Psoas muscle (tissue), 8 donors: ENCODE measurements around the gene TRIP6. TPM values are rescaled to one million over a fixed set of nuclear protein-coding genes. Genes with fewer than 3 reads are reported as not detected.
"Not testable (repeated sequence)": the region's sequence is repeated elsewhere in the genome, so short reads cannot be mapped to it uniquely, and the experiment has no call there.

Experiments
- ATAC-seq, 4 donors: fragments of 200-7000 bp; cut with Tn5 transposase; one replicate each; pipeline ENCODE4 v1.9.1; 2020; ENCODE audit warnings: moderate library complexity in 3 of 4, mild to moderate bottlenecking in 2 of 4
- DNase-seq, 2 donors: peaks; one replicate each; pipeline ENCODE4 v3.0.0-alpha.2; 2020
- H3K27ac ChIP-seq: fragments of 200-600 bp; one replicate; pipeline ENCODE4 v1.8.0; 2022
- H3K27me3 ChIP-seq, 3 donors: fragments of 200-600 bp in 1 of 3; one replicate each; pipeline versions ENCODE4 v1.6.1 to v1.8.0; 2013 to 2022; ENCODE audit warnings: low read length in 2 of 3, mild to moderate bottlenecking in 2 of 3, moderate library complexity in 1 of 3; ENCODE audit not compliant: insufficient read depth in 3 of 3
- H3K36me3 ChIP-seq, 2 donors: fragments of 200-600 bp in 1 of 2; one replicate each; pipeline versions ENCODE4 v1.6.1 to v1.8.0; 2013 to 2022; ENCODE audit warnings: low read depth in 1 of 2, mild to moderate bottlenecking in 1 of 2, moderate library complexity in 1 of 2; ENCODE audit not compliant: insufficient read depth in 1 of 2
- H3K4me1 ChIP-seq: fragments of 200-600 bp; one replicate; pipeline ENCODE4 v1.8.0; 2022
- H3K4me3 ChIP-seq: fragments of 200-600 bp; one replicate; pipeline ENCODE4 v1.8.0; 2022; ENCODE audit warnings: mild to moderate bottlenecking
- H3K9me3 ChIP-seq: fragments of 200-600 bp; one replicate; pipeline ENCODE4 v1.8.0; 2022
- WGBS, 3 donors: extraction: QIAGEN DNeasy Blood & Tissue Kit; methylation state at CpG; one replicate each; pipeline versions ENCODE4 v1.1.6 to v1.1.7; 2013; 5-methylcytosine and 5-hydroxymethylcytosine counted together
- intact Hi-C, 2 donors: fragments of 100-400 bp; cut with DNase I; formaldehyde crosslinking; loops; one replicate each; pipeline versions ENCODE4 v1.11.0 to v1.14.2; 2022
- polyA plus RNA-seq, 3 donors: library from polyadenylated mRNA; stranded (reverse); fragments of 200-250 nt; gene quantifications; one replicate each; pipeline ENCODE4 v1.2.3, GENCODE V29; 2013
- total RNA-seq, 4 donors: library from RNA; stranded (reverse); fragmentation: NEBNext Ultra II Directional in 2 of 4; extraction: Animal tissue kit (Norgen Biotek cat#: 25700) in 2 of 4; gene quantifications; one replicate each; pipeline versions ENCODE4 v1.2.1 to v1.2.4, GENCODE V29; 2021 to 2023
- TF ChIP-seq, protein P1 (sequence below): fragments of 200-600 bp; IDR thresholded peaks from one replicate; pipeline ENCODE4 v1.8.0; 2022; ENCODE audit warnings: antibody characterized with exemption
- donor health status: healthy with polysubstance abuse.
- donor health status: DM: no; HTN: no; CAD: no; lungs with moderate emphysema.
- donor health status: Bipolar disorder and iron deficiency.
- donor health status: healthy.
- donor health status: DM: yes; HTN: yes; CAD: no.
- donor health status: DM: no; HTN: no; CAD: no.
- donor health status: DM: no; HTN: no; CAD: no.
- donor health status: DM: yes; HTN: yes; CAD: no.

Gene TRIP6
- total and polyA plus RNA-seq, 7 donors = 4.3 to 8.8 (median 6.2) TPM

DNA sequence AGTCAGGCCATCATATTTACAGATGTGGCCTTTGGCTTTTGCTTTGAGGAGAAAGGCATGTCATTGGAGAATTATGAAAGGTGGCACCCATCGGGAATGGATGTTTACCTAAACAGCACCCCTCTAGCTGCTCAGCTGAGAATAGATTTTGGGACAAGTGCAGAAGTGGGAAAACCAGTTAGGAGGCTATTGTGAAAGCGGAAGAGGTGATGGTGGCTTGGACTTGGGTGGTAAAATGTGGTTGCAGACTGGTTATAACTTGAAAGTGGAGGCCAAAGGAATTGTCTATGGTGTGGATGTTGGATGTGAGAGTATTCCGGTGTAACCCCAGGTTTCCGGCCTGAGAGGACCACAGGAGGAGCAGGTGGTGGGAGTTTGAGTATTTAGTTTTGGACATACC, 19.8 kb upstream of the TRIP6 start:
- TF ChIP-seq, protein P1, sequence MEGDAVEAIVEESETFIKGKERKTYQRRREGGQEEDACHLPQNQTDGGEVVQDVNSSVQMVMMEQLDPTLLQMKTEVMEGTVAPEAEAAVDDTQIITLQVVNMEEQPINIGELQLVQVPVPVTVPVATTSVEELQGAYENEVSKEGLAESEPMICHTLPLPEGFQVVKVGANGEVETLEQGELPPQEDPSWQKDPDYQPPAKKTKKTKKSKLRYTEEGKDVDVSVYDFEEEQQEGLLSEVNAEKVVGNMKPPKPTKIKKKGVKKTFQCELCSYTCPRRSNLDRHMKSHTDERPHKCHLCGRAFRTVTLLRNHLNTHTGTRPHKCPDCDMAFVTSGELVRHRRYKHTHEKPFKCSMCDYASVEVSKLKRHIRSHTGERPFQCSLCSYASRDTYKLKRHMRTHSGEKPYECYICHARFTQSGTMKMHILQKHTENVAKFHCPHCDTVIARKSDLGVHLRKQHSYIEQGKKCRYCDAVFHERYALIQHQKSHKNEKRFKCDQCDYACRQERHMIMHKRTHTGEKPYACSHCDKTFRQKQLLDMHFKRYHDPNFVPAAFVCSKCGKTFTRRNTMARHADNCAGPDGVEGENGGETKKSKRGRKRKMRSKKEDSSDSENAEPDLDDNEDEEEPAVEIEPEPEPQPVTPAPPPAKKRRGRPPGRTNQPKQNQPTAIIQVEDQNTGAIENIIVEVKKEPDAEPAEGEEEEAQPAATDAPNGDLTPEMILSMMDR = no peak
- 95 to 98% (median 97%) methylated on average over 4 of the region's 4 CpGs for WGBS, 3 donors
- H3K27me3 ChIP-seq = no peaks in the 10 kb centered on the region
- no peak overlapping the region for H3K4me3 ChIP-seq
- intact Hi-C loops = no loop called here
- no peaks in the 10 kb centered on the region for H3K36me3 ChIP-seq
- H3K4me1 ChIP-seq = peaks cover 8% of the 10 kb centered on the region
- DNase-seq (no peak), ATAC-seq (no peak)
- no peaks in the 10 kb centered on the region for H3K9me3 ChIP-seq
- H3K27ac ChIP-seq = no peak overlapping the region

DNA sequence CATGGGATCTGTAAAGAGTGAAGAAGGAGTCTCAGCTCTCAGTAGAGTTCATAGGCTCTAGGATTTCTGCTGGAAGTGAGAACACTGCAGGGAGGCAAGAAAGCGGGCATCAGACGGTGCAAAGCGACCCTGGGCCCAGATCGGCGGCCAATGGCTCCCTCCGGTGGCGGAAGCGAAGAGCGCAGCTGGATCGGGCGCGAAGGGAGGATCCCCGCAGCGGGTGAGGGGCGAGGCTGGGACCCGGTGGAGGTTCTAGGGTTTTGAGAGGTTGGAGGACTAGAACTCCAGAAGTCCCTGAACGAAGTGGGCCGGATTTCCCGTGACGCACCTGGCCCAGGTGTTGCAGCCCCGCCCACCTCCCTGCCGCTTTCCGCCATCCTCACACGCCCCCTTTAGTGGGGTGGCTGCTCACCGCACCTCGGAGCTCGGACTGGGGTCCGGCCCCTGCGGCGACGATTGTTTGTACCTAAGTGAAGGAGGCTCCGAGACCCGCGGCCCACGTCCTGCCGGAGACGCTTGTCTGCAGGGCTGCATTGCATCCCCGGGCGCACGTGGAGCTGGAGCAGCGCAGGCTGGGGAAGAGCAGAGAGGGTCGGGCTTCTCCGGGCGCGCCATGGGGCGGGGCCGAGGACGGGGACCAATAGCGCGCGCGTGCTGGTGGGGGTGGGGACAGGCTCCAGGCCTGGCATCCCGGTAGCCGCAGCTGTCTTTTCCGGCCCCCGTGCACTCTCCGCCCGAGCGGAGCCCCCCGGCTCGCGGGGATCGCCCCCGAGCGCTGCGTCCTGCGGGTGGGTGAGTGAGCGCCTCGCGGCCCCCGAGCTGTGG, 14.9 kb upstream of the TRIP6 start, which contains the start of gene SLC12A9:
Gene SLC12A9 (plus strand): TSS at position 666 of the 825 bp plus-strand sequence. CDS start 1,485 bp downstream, outside the sequence.
- intact Hi-C loops = loop anchor here (1.0 to 5.0 kb wide), 4 partner anchors 50 to 150 kb away; partner anchors contain the start of gene POP7 (in 1 of the 2)
- ATAC-seq (peak; percentile 98 to 100 (median 99)), DNase-seq (peak; percentile 92 to 94)
- WGBS, 3 donors = 0 to 1% (median 1%) methylated on average over 57 to 71 of the region's 71 CpGs
- Histone ChIP-seq H3K36me3 (no peaks in the 10 kb centered on the region), H3K9me3 (no peaks in the 10 kb centered on the region), H3K4me3 (peak within 1 kb of the TSS; percentile 71), H3K27ac (peak within 1 kb of the TSS; percentile 43), H3K27me3 (no peaks in the 10 kb centered on the region), H3K4me1 (peaks cover 8% of the 10 kb centered on the region)
- TF ChIP-seq, protein P1 = peak; percentile 78

DNA sequence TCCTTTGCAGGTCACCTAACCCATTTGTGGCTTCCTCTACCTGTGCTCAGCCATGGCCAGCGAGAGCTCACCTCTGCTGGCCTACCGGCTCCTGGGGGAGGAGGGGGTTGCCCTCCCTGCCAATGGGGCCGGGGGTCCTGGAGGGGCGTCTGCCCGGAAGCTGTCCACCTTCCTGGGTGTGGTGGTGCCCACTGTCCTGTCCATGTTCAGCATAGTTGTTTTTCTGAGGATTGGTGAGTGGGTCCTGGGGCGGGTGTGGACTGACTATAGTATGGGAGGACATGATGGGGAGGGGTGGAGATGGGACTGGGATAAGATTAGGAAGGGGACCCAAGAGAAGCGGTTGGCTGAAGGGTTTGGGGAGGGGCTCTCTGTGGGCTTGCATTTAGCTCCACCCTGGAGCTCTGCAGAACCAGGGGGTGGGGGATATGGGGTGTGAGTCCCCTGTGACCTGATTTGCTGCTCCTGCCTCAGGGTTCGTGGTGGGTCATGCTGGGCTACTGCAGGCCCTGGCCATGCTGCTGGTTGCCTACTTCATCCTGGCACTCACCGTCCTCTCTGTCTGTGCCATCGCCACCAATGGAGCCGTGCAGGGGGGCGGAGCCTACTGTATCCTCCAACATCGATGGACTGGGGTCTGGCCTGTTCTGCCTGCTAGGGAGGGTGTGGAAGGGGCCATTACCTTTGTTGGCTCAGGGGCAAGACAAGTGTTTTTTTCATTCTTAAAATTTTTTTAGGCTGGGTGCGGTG, 12.9 kb upstream of the TRIP6 start:
- DNase-seq = peak in 1 of 2 donors; percentile 43
- 83 to 86% (median 83%) methylated on average over 14 of the region's 14 CpGs for WGBS, 3 donors
- intact Hi-C loops = loop anchor here (5.0 kb wide), 3 partner anchors 52 to 152 kb away; partner anchors contain the start of gene POP7 (in 1 of the 2)

DNA sequence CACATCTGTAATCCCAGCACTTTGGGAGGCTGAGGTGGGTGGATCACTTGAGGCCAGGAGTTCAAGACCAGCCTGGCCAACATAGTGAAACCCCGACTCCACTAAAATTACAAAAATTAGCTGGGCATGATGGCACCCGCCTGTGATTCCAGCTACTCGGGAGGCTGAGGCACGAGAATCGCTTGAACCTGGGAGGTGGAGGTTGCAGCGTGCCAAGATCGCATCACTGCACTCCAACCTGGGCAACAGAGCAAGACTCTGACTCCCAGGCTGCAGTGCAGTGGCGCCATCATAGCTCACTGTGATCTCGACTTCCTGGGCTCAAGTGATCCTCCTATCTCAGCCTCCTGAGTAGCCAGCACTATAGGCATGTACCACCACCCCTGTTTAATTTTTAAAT, 12.3 kb upstream of the TRIP6 start:
- 93 to 97% (median 94%) methylated on average over 9 of the region's 9 CpGs for WGBS, 3 donors

More for the DNA sequence above, 12.9 kb upstream of the TRIP6 start:
- no peak overlapping the region for H3K27ac ChIP-seq
- ATAC-seq = no peak
- H3K4me3 ChIP-seq = no peak overlapping the region
- TF ChIP-seq, protein P1 = no peak
- H3K36me3 ChIP-seq = no peaks in the 10 kb centered on the region
- peaks cover 8% of the 10 kb centered on the region for H3K4me1 ChIP-seq
- no peaks in the 10 kb centered on the region for H3K9me3 ChIP-seq
- no peaks in the 10 kb centered on the region for H3K27me3 ChIP-seq

DNA sequence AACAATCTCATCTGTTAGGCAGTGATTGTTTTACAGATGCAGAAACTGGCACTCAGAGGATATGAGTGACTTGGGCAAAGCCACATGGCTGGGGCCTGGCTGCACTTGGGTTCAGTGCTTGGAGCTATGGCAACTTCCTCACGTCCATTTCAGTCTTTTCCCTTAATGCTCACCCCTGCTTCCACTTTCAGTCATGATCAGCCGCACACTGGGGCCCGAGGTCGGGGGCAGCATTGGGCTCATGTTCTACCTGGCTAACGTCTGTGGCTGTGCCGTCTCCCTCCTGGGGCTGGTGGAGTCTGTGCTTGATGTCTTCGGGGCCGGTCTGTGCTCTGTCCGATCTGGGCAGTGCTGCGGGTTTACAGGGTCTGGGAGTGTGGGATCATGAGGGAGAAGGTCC, 11.7 kb upstream of the TRIP6 start:
- Histone ChIP-seq H3K27me3 (no peaks in the 10 kb centered on the region), H3K4me3 (no peak overlapping the region), H3K36me3 (peaks cover 0 to 7% of the 10 kb centered on the region in 2 donors), H3K4me1 (peaks cover 8% of the 10 kb centered on the region), H3K9me3 (no peaks in the 10 kb centered on the region), H3K27ac (no peak overlapping the region)
- TF ChIP-seq, protein P1 = no peak
- intact Hi-C loops = no loop called here
- ATAC-seq = no peak
- DNase-seq = peak in 1 of 2 donors; percentile 35
- WGBS, 3 donors = 84 to 89% (median 88%) methylated on average over 10 of the region's 10 CpGs

More for the DNA sequence above, 12.3 kb upstream of the TRIP6 start:
- not testable (repeated sequence) for H3K9me3 ChIP-seq, H3K4me3 ChIP-seq, ATAC-seq, H3K36me3 ChIP-seq, H3K27me3 ChIP-seq, H3K27ac ChIP-seq, H3K4me1 ChIP-seq
- intact Hi-C loops = loop anchor here (5.0 kb wide), 3 partner anchors 53 to 153 kb away; partner anchors contain the start of gene POP7 (in 1 of the 2)
- DNase-seq = peak in 1 of 2 donors; percentile 5
